ENCODE measurements around the gene SPRR2G.
"Not testable (repeated sequence)": the region's sequence is repeated elsewhere in the genome, so short reads cannot be mapped to it uniquely, and the experiment has no call there.

The SPRR2G gene

DNA sequence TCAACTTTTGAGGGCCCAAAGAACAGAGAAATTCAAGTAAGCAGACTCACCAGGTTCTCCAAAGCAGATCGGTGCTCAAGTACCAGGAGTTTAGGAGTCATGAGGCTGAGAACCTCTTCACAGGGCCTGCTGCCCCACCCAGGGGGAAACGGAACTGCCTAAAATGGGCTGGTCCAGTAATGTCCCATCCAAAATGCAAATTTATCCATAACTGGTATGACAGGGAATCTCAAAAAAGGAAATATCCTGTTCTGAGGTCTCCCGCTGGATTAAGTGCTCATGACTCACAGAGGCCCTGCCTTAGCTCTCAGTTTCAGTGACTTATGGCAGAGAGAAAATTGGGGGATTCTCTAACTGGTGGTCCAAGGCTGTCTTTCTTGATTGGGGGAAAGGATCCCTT lies 9.3 kb downstream of the SPRR2G start:
- Mint-ChIP-seq H3K4me3 (no peak overlapping the region), H3K36me3 (ENCODE audit: low read depth) (no peaks in the 10 kb centered on the region), H3K27ac (no peak overlapping the region), H3K4me1 (no peaks in the 10 kb centered on the region), H3K9me3 (peaks cover 3% of the 10 kb centered on the region), H3K27me3 (ENCODE audit: low read depth, poor library complexity) (no peaks in the 10 kb centered on the region)
- TF ChIP-seq, protein P1, sequence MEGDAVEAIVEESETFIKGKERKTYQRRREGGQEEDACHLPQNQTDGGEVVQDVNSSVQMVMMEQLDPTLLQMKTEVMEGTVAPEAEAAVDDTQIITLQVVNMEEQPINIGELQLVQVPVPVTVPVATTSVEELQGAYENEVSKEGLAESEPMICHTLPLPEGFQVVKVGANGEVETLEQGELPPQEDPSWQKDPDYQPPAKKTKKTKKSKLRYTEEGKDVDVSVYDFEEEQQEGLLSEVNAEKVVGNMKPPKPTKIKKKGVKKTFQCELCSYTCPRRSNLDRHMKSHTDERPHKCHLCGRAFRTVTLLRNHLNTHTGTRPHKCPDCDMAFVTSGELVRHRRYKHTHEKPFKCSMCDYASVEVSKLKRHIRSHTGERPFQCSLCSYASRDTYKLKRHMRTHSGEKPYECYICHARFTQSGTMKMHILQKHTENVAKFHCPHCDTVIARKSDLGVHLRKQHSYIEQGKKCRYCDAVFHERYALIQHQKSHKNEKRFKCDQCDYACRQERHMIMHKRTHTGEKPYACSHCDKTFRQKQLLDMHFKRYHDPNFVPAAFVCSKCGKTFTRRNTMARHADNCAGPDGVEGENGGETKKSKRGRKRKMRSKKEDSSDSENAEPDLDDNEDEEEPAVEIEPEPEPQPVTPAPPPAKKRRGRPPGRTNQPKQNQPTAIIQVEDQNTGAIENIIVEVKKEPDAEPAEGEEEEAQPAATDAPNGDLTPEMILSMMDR (IDR thresholded peaks at IDR 0.05) = no peak
- no peak for DNase-seq

DNA sequence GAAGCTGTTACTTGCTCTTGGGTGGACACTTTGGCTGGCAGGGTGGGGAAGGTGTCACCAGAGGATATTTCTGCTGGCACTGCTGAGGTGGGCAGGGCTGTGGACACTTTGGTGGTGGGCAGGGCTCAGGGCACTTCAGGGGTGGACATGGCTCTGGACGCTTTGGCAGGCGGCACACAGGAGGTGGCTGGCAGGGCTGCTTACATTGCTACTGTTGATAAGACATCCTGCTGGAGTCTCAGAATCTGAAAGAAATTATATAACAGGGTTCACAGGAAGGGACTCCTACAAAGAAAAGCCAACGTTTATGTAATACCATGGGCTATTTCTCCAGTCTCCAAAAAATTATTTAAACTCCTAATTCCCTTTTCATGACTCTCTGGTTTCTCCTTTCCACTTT lies 10.2 kb downstream of the SPRR2G start:
- Mint-ChIP-seq H3K36me3 (ENCODE audit: low read depth) (no peaks in the 10 kb centered on the region), H3K9me3 (peaks cover 3% of the 10 kb centered on the region), H3K4me3 (no peak overlapping the region), H3K4me1 (no peaks in the 10 kb centered on the region), H3K27me3 (ENCODE audit: low read depth, poor library complexity) (no peaks in the 10 kb centered on the region), H3K27ac (no peak overlapping the region)
- TF ChIP-seq, protein P1 (IDR thresholded peaks at IDR 0.05) = no peak
- no peak for DNase-seq

DNA sequence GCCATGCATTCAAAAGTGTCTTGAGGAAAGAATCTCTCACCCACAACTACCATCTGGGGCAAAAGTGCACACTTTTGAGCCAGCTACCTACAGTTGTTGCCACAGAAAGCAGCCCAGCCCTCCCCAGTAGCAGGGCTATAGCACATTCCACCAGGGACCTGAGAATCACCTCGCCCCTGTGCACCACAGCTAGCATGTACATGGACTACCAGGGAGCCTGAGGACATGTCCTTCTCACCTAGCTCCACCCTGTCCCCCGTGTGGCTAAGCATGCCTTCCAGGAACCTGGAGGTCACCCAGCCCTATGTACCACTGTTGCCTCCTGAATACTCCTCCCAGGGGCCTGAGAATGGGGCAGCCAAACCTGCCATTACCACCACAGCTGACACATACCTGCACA lies 16.9 kb downstream of the SPRR2G start:
- no peaks in the 10 kb centered on the region for H3K4me1 Mint-ChIP-seq
- peaks cover 21% of the 10 kb centered on the region for H3K9me3 Mint-ChIP-seq
- no peaks in the 10 kb centered on the region for H3K27me3 Mint-ChIP-seq (ENCODE audit: low read depth, poor library complexity)
- DNase-seq = no peak
- TF ChIP-seq, protein P1 (IDR thresholded peaks at IDR 0.05) = no peak
- H3K36me3 Mint-ChIP-seq (ENCODE audit: low read depth) = no peaks in the 10 kb centered on the region
- H3K4me3 Mint-ChIP-seq = no peak overlapping the region
- no peak overlapping the region for H3K27ac Mint-ChIP-seq

DNA sequence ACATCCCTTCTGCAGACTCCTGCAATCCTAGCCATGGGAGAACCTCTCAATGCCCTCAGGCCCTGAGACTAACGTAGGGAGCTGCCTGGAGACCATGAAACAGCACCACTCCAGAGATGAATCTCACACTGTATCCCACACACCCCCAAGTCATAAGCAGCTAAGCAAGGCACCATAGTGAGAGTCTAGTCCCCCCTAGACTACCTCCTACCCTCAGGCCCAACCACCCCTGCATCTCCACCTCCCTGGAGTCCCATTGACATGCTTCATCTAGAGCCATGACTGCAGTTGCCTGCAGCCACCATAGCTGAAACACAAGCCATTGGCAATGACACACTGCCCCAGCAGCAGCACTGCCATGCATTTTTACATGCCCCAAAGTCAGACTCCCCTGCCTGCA lies 17.4 kb downstream of the SPRR2G start:
- no peak for DNase-seq
- H3K27me3 Mint-ChIP-seq (ENCODE audit: low read depth, poor library complexity) = no peaks in the 10 kb centered on the region
- H3K4me1 Mint-ChIP-seq = no peaks in the 10 kb centered on the region
- H3K36me3 Mint-ChIP-seq (ENCODE audit: low read depth) = no peaks in the 10 kb centered on the region
- no peak overlapping the region for H3K4me3 Mint-ChIP-seq
- TF ChIP-seq, protein P1 (IDR thresholded peaks at IDR 0.05) = no peak
- H3K9me3 Mint-ChIP-seq = peaks cover 21% of the 10 kb centered on the region
- H3K27ac Mint-ChIP-seq = no peak overlapping the region

DNA sequence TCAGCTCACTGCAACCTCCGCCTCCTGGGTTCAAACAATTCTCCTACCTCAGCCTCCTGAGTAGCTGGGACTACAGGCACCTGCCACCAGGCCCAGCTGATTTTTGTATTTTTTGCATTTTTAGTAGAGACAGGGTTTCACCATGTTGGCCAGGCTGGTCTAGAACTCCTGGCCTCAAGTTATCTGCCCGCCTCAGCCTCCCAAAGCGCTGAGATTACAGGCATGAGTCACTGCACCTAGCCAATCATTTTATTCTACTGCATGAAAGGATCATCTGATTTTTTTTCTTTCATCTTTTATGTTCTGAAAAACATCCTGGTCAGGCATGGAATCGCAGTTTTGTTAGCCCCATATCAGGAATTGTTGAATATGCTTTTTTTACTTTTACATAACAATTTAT lies 22.0 kb downstream of the SPRR2G start:
- not testable (repeated sequence) for H3K36me3 Mint-ChIP-seq (ENCODE audit: low read depth); DNase-seq; H3K27ac Mint-ChIP-seq; H3K27me3 Mint-ChIP-seq (ENCODE audit: low read depth, poor library complexity); H3K4me3 Mint-ChIP-seq; H3K4me1 Mint-ChIP-seq
- peaks cover 51% of the 10 kb centered on the region for H3K9me3 Mint-ChIP-seq

DNA sequence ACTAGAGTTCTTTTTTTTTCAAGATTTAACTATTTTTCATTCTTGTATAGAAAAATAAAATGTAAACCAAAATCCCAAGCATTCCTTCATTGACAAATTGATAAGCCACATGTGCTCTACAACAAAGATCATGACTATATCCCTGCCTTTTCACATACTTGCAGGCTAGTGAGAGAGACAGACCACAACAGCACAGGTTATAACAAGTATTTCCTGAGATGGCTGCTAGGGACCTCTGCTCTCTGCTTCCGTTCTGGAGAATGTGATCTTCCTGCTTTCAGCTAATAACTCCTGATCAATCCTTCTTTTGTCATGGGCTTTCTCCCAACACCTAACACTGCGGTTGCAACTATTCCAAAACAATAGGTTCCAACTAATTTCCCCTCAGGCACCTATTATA lies 23.4 kb downstream of the SPRR2G start:
- peaks cover 14% of the 10 kb centered on the region for H3K27me3 Mint-ChIP-seq (ENCODE audit: low read depth, poor library complexity)
- H3K4me1 Mint-ChIP-seq = peaks cover 11% of the 10 kb centered on the region
- no peak overlapping the region for H3K27ac Mint-ChIP-seq
- peaks cover 14% of the 10 kb centered on the region for H3K36me3 Mint-ChIP-seq (ENCODE audit: low read depth)
- peaks cover 65% of the 10 kb centered on the region for H3K9me3 Mint-ChIP-seq
- TF ChIP-seq, protein P1 (IDR thresholded peaks at IDR 0.05) = no peak
- H3K4me3 Mint-ChIP-seq = no peak overlapping the region
- no peak for DNase-seq
